PC-9 (cell line): ENCODE measurements around the gene ZFP3. TPM values are rescaled to one million over a fixed set of nuclear protein-coding genes. Genes with fewer than 3 reads are reported as not detected.

ENCODE experiments used
- BruUV-seq: library from RNA; stranded (reverse); fragments of 400-500 nt; replicated peaks from 2 replicates; lab custom pipeline; 2021; lab: Mats Ljungman, UMichigan
- CTCF ChIA-PET: fragments of 300-600 bp; sonication (Branson Sonifier 250); formaldehyde crosslinking; loops from one replicate; lab custom pipeline; 2022; ENCODE audit warnings: antibody characterized with exemption; lab: Charles Lee
- POLR2A ChIA-PET: fragments of 300-600 bp; sonication (Branson Sonifier 250); formaldehyde crosslinking; loops from one replicate; lab custom pipeline; 2022; ENCODE audit warnings: antibody characterized with exemption; ENCODE audit not compliant: unreplicated experiment; lab: Charles Lee
- DNase-seq, 2 experiments: peaks; one replicate each; pipeline versions ENCODE4 v3.0.0 to v3.0.0-alpha.2; 2015 to 2022; ENCODE audit warnings: mixed read lengths in 1 of 2
- H2AFZ ChIP-seq: fragments of 200-600 bp; sonication (generic); 2 replicates; pipeline ENCODE4 v1.8.1; 2017; ENCODE audit warnings: antibody characterized with exemption
- H3F3A ChIP-seq: fragments of 200-600 bp; sonication (generic); 2 replicates; pipeline ENCODE4 v1.8.1; 2017; ENCODE audit warnings: antibody characterized with exemption, mild to moderate bottlenecking, low read depth; ENCODE audit not compliant: insufficient read depth
- H3K27ac ChIP-seq: fragments of 200-600 bp; sonication (generic); 2 replicates; pipeline ENCODE4 v1.6.1; 2016; ENCODE audit warnings: mixed run types
- H3K27me3 ChIP-seq: fragments of 200-600 bp; sonication (generic); 2 replicates; pipeline ENCODE4 v1.6.1; 2016; ENCODE audit warnings: low read depth, mixed run types; ENCODE audit not compliant: insufficient read depth
- H3K36me3 ChIP-seq: fragments of 200-600 bp; sonication (generic); 2 replicates; pipeline ENCODE4 v1.6.1; 2016; ENCODE audit warnings: low read depth, mixed run types
- H3K4me1 ChIP-seq: fragments of 200-600 bp; sonication (generic); replicated peaks from 2 replicates; pipeline ENCODE4 v1.6.1; 2016; ENCODE audit warnings: mixed run types; ENCODE audit not compliant: insufficient read depth
- H3K4me2 ChIP-seq: fragments of 200-600 bp; sonication (generic); 2 replicates; pipeline ENCODE4 v1.6.1; 2017; ENCODE audit warnings: mixed run types
- H3K4me3 ChIP-seq: fragments of 200-600 bp; sonication (generic); 2 replicates; pipeline ENCODE4 v1.6.1; 2016; ENCODE audit warnings: mixed run types
- H3K79me2 ChIP-seq: fragments of 200-600 bp; sonication (generic); 2 replicates; pipeline ENCODE4 v1.6.1; 2017; ENCODE audit warnings: low read depth, mixed run types
- H3K9me2 ChIP-seq: fragments of 200-600 bp; sonication (generic); 2 replicates; pipeline ENCODE4 v1.8.1; 2017; ENCODE audit warnings: mild to moderate bottlenecking; ENCODE audit not compliant: insufficient read depth
- H3K9me3 ChIP-seq: fragments of 200-600 bp; sonication (generic); 2 replicates; pipeline ENCODE4 v1.8.1; 2016; ENCODE audit warnings: low read depth; ENCODE audit not compliant: insufficient read depth
- H4K20me1 ChIP-seq: fragments of 200-600 bp; sonication (generic); 2 replicates; pipeline ENCODE4 v1.8.1; 2017; ENCODE audit not compliant: insufficient read depth
- EZH2 ChIP-seq: fragments of 200-600 bp; sonication (generic); IDR thresholded peaks from 2 replicates; pipeline ENCODE4 v1.8.0; 2017; ENCODE audit warnings: antibody characterized with exemption, low read depth
- intact Hi-C: fragments of 100-400 bp; cut with micrococcal nuclease; formaldehyde crosslinking; loops from one replicate; pipeline ENCODE4 v1.10.0; 2022; ENCODE audit not compliant: unreplicated experiment
- total RNA-seq: library from RNA; stranded (reverse); gene quantifications from 2 replicates; pipeline ENCODE4 v1.2.3, GENCODE V29; 2021
- TF ChIP-seq, protein P1 (sequence below): fragments of 200-600 bp; sonication (generic); conservative IDR thresholded peaks from 2 replicates; pipeline ENCODE4 v1.6.1; 2017; ENCODE audit warnings: mixed run types, antibody characterized with exemption, mild to moderate bottlenecking, moderate library complexity

The ZFP3 gene
- total RNA-seq, 1 experiment from 2014 or later, result 4.5 TPM

DNA sequence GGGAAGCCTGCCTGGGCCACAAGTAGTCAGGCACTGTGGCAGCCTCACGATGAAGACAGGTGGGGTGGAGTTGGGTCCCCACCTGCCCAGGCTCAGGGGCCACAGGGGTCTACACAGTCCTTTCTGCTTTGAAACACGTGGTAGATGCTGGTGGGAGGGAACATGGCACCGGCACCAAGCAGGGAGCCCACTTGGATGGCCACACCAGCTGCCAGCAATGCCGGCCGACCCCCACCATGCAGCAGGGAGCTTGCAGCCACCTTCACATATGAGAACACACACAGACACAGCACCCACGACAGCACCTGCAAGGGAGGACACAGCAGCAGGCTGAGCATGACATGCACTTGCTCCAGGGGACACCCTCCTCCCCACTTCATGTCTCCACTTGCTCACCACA lies 45.4 kb upstream of the ZFP3 start:
- intact Hi-C loops, result no loop called here
- Histone ChIP-seq H3K36me3 (no peaks in the 10 kb centered on the region), H3K27ac (no peak overlapping the region), H3K4me1 (0 out of 2 replicates have a peak, but pooled peaks cover 3% of the 10 kb centered on the region), H3K9me3 (no peaks in the 10 kb centered on the region), H4K20me1 (no peaks in the 10 kb centered on the region), H3K4me3 (no peak overlapping the region), H2AFZ (no peak overlapping the region), H3K79me2 (no peaks in the 10 kb centered on the region), H3F3A (no peaks in the 10 kb centered on the region; the same call in 1 of the 2 replicates), H3K9me2 (no peaks in the 10 kb centered on the region), H3K4me2 (no peak overlapping the region), H3K27me3 (peaks cover 3% of the 10 kb centered on the region; the same call in 1 of the 2 replicates)
- TF ChIP-seq, protein P1, sequence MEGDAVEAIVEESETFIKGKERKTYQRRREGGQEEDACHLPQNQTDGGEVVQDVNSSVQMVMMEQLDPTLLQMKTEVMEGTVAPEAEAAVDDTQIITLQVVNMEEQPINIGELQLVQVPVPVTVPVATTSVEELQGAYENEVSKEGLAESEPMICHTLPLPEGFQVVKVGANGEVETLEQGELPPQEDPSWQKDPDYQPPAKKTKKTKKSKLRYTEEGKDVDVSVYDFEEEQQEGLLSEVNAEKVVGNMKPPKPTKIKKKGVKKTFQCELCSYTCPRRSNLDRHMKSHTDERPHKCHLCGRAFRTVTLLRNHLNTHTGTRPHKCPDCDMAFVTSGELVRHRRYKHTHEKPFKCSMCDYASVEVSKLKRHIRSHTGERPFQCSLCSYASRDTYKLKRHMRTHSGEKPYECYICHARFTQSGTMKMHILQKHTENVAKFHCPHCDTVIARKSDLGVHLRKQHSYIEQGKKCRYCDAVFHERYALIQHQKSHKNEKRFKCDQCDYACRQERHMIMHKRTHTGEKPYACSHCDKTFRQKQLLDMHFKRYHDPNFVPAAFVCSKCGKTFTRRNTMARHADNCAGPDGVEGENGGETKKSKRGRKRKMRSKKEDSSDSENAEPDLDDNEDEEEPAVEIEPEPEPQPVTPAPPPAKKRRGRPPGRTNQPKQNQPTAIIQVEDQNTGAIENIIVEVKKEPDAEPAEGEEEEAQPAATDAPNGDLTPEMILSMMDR, result no peak
- TF ChIP-seq EZH2, result no peak
- DNase-seq, result no peak
- BruUV-seq, result no TSS peak
- POLR2A ChIA-PET, result no interaction called here
- CTCF ChIA-PET, result no interaction called here

DNA sequence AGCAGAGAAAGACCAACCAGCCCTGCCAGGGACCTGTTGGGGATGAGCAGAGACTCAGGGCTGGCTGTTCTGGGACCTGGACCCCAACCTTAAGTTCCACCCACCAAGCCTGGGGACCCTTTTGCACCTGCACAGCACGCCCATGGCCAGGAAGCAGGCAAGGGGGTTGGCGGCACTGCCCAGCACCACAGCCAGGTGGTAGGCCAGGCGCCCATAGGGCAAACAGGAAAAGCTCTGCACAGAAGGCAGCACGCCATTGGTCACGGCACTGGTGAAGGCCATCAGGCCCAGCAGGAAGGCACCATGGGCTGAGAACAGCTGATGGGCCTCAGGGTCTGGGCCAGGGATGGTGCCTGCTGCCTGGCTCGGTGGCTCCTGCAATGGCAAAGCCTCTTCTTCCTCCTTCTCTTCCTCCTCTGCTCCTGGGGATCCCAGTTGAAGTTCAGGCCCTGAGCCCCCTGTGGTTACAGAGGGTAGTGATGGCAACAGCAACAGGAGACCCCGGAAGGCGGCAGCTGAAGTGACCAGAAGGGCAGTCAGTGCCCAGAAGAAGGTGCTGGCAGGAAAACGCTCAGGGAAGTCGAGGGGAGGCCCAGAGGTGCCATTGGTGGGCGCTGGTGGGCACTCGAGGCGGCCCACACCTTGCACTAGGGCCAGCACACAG lies 44.8 kb upstream of the ZFP3 start:
- Histone ChIP-seq H3F3A (no peaks in the 10 kb centered on the region; the same call in 1 of the 2 replicates), H4K20me1 (no peaks in the 10 kb centered on the region), H3K27me3 (peaks cover 3% of the 10 kb centered on the region; the same call in 1 of the 2 replicates), H2AFZ (no peak overlapping the region), H3K27ac (no peak overlapping the region), H3K79me2 (no peaks in the 10 kb centered on the region), H3K4me1 (0 out of 2 replicates have a peak, but pooled peaks cover 3% of the 10 kb centered on the region), H3K36me3 (no peaks in the 10 kb centered on the region), H3K4me3 (no peak overlapping the region), H3K9me2 (no peaks in the 10 kb centered on the region), H3K9me3 (no peaks in the 10 kb centered on the region), H3K4me2 (no peak overlapping the region)
- TF ChIP-seq, protein P1, result no peak
- TF ChIP-seq EZH2, result no peak
- CTCF ChIA-PET, result interaction anchor here (0.6 kb wide), 1 partner anchor 37 kb away, joined by 3 read pairs; no protein-coding TSS in a partner anchor
- POLR2A ChIA-PET, result interaction anchor here (0.7 kb wide), 1 partner anchor 354 kb away, joined by 5 read pairs; no protein-coding TSS in a partner anchor
- no TSS peak for BruUV-seq
- intact Hi-C loops, result no loop called here
- DNase-seq, result no peak

DNA sequence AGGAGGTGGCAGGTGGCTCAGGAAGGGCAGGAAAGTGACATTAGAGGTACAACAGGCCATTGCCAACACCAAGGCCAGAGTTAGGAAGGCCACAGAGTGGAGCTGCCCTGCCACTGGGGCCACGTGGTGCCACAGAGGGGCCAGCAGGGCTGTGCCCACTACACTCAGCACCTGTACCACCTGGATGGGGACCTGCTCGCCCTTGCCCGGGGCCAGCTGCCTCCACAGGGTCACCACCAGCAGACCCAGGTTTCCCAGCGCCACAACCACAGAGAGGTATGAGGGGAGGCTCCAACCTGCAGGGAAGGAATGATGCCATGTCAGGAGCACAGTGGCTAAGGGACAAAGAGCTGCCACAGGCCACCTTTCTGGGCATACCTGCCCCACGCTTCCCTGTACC lies 44.2 kb upstream of the ZFP3 start:
- Histone ChIP-seq H3K27me3 (peaks cover 3% of the 10 kb centered on the region; the same call in 1 of the 2 replicates), H3F3A (no peaks in the 10 kb centered on the region; the same call in 1 of the 2 replicates), H3K9me2 (no peaks in the 10 kb centered on the region), H3K4me1 (0 out of 2 replicates have a peak, but pooled peaks cover 3% of the 10 kb centered on the region), H3K4me3 (no peak overlapping the region), H3K79me2 (no peaks in the 10 kb centered on the region), H3K36me3 (no peaks in the 10 kb centered on the region), H4K20me1 (no peaks in the 10 kb centered on the region), H3K4me2 (no peak overlapping the region), H3K27ac (no peak overlapping the region), H2AFZ (no peak overlapping the region), H3K9me3 (no peaks in the 10 kb centered on the region)
- TF ChIP-seq, protein P1, result no peak
- no peak for TF ChIP-seq EZH2
- no peak for DNase-seq
- intact Hi-C loops, result no loop called here
- POLR2A ChIA-PET, result interaction anchor here (0.7 kb wide), 1 partner anchor 355 kb away, joined by 5 read pairs; no protein-coding TSS in a partner anchor
- no TSS peak for BruUV-seq
- CTCF ChIA-PET, result interaction anchor here (0.5 to 0.6 kb wide), 3 partner anchors 28 to 108 kb away, joined by 3 to 18 read pairs (median 4); no protein-coding TSS in a partner anchor
